HG02623 (cell line): Measurements from ENCODE around the gene RFPL3.
"Not testable (repeated sequence)": the region's sequence is repeated elsewhere in the genome, so short reads cannot be mapped to it uniquely, and the experiment has no call there.

ENCODE experiments used
- ATAC-seq: cut with Tn5 transposase; IDR thresholded peaks from one replicate; pipeline ENCODE4 v1.9.1; 2021; ENCODE audit warnings: moderate library complexity; ENCODE audit not compliant: unreplicated experiment

RFPL3 gene

GRCh38 chr22:32352681-32353080, 5.0 kb upstream of the RFPL3 start:
- no peak for ATAC-seq

- ATAC-seq, result no peak
Measured at GRCh38 chr22:32353292-32353691, 4.4 kb upstream of the RFPL3 start.

- no peak for ATAC-seq
Measured at GRCh38 chr22:32353840-32354239, 3.8 kb upstream of the RFPL3 start.

GRCh38 chr22:32354360-32355351, 3.0 kb upstream of the RFPL3 start:
- no peak for ATAC-seq

- ATAC-seq, result no peak
Measured at GRCh38 chr22:32355760-32356159, 1.9 kb upstream of the RFPL3 start.

GRCh38 chr22:32360096-32360495, 2.4 kb downstream of the RFPL3 start:
- ATAC-seq, result not testable (repeated sequence)

- no peak for ATAC-seq
Measured at GRCh38 chr22:32361257-32361656, 3.6 kb downstream of the RFPL3 start.

- ATAC-seq, result no peak
Measured at GRCh38 chr22:32364210-32364609, 6.5 kb downstream of the RFPL3 start.

GRCh38 chr22:32375678-32376450, 18.2 kb downstream of the RFPL3 start:
- no peak for ATAC-seq

- no peak for ATAC-seq
Measured at GRCh38 chr22:32376681-32377080, 19.0 kb downstream of the RFPL3 start.

GRCh38 chr22:32378707-32379272, 21.1 kb downstream of the RFPL3 start:
- ATAC-seq, result no peak

GRCh38 chr22:32380991-32381390, 23.3 kb downstream of the RFPL3 start:
- ATAC-seq, result no peak

GRCh38 chr22:32385681-32386080, 28.0 kb downstream of the RFPL3 start:
- no peak for ATAC-seq

- ATAC-seq, result no peak
Measured at GRCh38 chr22:32389685-32390084, 32.0 kb downstream of the RFPL3 start.

GRCh38 chr22:32395107-32395506, 37.4 kb downstream of the RFPL3 start:
- ATAC-seq, result no peak

GRCh38 chr22:32396255-32396654, 38.6 kb downstream of the RFPL3 start:
- ATAC-seq, result no peak

GRCh38 chr22:32396746-32397145, 39.1 kb downstream of the RFPL3 start:
- no peak for ATAC-seq

- no peak for ATAC-seq
Measured at GRCh38 chr22:32401486-32401885, 43.8 kb downstream of the RFPL3 start.

- ATAC-seq, result no peak
Measured at GRCh38 chr22:32404021-32404420, 46.4 kb downstream of the RFPL3 start.

- no peak for ATAC-seq
Measured at GRCh38 chr22:32407312-32407711, 49.6 kb downstream of the RFPL3 start.

GRCh38 chr22:32407936-32408335, 50.3 kb downstream of the RFPL3 start:
- no peak for ATAC-seq

- ATAC-seq, result no peak
Measured at GRCh38 chr22:32409977-32410376, 52.3 kb downstream of the RFPL3 start.
